Astrocyte (in vitro differentiated cells and primary cell): ENCODE data around the gene TBL2. TPM values are rescaled to one million over a fixed set of nuclear protein-coding genes. Genes with fewer than 3 reads are reported as not detected.

Experiments used
- DNase-seq: peaks from one replicate; pipeline ENCODE4 v3.0.0-alpha.2; 2010; ENCODE audit warnings: low read depth
- FAIRE-seq: peaks from 2 replicates; lab custom pipeline; 2011; peaks lifted over from hg19 to GRCh38; lab: Jason Lieb, UNC
- H2AFZ ChIP-seq: 2 replicates; pipeline ENCODE4 v1.6.0; 2012; ENCODE audit warnings: low read depth, low read length, inconsistent platforms
- H3K27ac ChIP-seq: 2 replicates; pipeline ENCODE4 v1.5.1; 2011; ENCODE audit warnings: low read depth, low read length, inconsistent platforms
- H3K27me3 ChIP-seq: 2 replicates; pipeline ENCODE4 v1.6.0; 2011; ENCODE audit warnings: low read length, inconsistent platforms; ENCODE audit not compliant: insufficient read depth
- H3K36me3 ChIP-seq: 2 replicates; pipeline ENCODE4 v1.5.1; 2011; ENCODE audit warnings: low read length, inconsistent platforms; ENCODE audit not compliant: insufficient read depth
- H3K4me1 ChIP-seq: 2 replicates; pipeline ENCODE4 v1.5.1; 2011; ENCODE audit warnings: low read length, inconsistent platforms; ENCODE audit not compliant: insufficient read depth
- H3K4me2 ChIP-seq: 2 replicates; pipeline ENCODE4 v1.6.0; 2012; ENCODE audit warnings: low read length, inconsistent platforms
- H3K4me3 ChIP-seq: 2 replicates; pipeline ENCODE4 v1.5.1; 2011; ENCODE audit warnings: low read depth, mild to moderate bottlenecking, low read length, inconsistent platforms; ENCODE audit not compliant: insufficient read depth
- H3K79me2 ChIP-seq: 2 replicates; pipeline ENCODE4 v1.6.0; 2012; ENCODE audit warnings: mild to moderate bottlenecking, low read length, inconsistent platforms; ENCODE audit not compliant: insufficient read depth
- H3K9ac ChIP-seq: 2 replicates; pipeline ENCODE4 v1.6.0; 2012; ENCODE audit warnings: mild to moderate bottlenecking, low read length, inconsistent platforms
- H3K9me3 ChIP-seq: 2 replicates; pipeline ENCODE4 v1.5.1; 2012; ENCODE audit warnings: low read depth, mild to moderate bottlenecking, low read length, inconsistent platforms; ENCODE audit not compliant: insufficient read depth
- H4K20me1 ChIP-seq: 2 replicates; pipeline ENCODE4 v1.6.0; 2012; ENCODE audit warnings: low read length, inconsistent platforms; ENCODE audit not compliant: insufficient read depth
- H3K27ac Mint-ChIP-seq: one replicate; pipeline ENCODE4 v1.8.0; 2021; ENCODE audit warnings: mild to moderate bottlenecking, mixed read lengths; ENCODE audit not compliant: unreplicated experiment
- H3K27me3 Mint-ChIP-seq: one replicate; pipeline ENCODE4 v1.8.0; 2021; ENCODE audit warnings: low read depth, mixed read lengths; ENCODE audit not compliant: unreplicated experiment
- H3K36me3 Mint-ChIP-seq: one replicate; pipeline ENCODE4 v1.8.0; 2021; ENCODE audit warnings: low read depth, mixed read lengths; ENCODE audit not compliant: unreplicated experiment
- H3K4me1 Mint-ChIP-seq: one replicate; pipeline ENCODE4 v1.8.0; 2021; ENCODE audit warnings: low read depth, mixed read lengths; ENCODE audit not compliant: unreplicated experiment
- H3K4me3 Mint-ChIP-seq: one replicate; pipeline ENCODE4 v1.8.0; 2021; ENCODE audit warnings: mild to moderate bottlenecking, moderate library complexity, mixed read lengths; ENCODE audit not compliant: unreplicated experiment
- H3K9me3 Mint-ChIP-seq: one replicate; pipeline ENCODE4 v1.8.0; 2021; ENCODE audit warnings: mild to moderate bottlenecking, mixed read lengths; ENCODE audit not compliant: unreplicated experiment
- CTCF ChIP-seq: IDR thresholded peaks from 2 replicates; pipeline ENCODE4 v1.5.1; 2011; ENCODE audit warnings: low read depth, mild to moderate bottlenecking, inconsistent platforms, low read length, moderate library complexity; ENCODE audit not compliant: insufficient read depth
- EZH2 ChIP-seq: IDR thresholded peaks from 2 replicates; pipeline ENCODE4 v1.6.1; 2012; ENCODE audit warnings: mild to moderate bottlenecking, low read length, inconsistent platforms; ENCODE audit not compliant: insufficient read depth
- total RNA-seq: library from RNA; stranded (reverse); gene quantifications from 2 replicates; pipeline ENCODE4 v1.2.1, GENCODE V29; 2021

The TBL2 gene
- total RNA-seq, 1 donor from 2014 or later = 54.8 TPM

GRCh38 chr7:73577627-73578341 lies 595 bp downstream of the TBL2 start:
- peak overlapping the region; percentile 6 for H2AFZ ChIP-seq
- peaks cover 39% of the 10 kb centered on the region for H4K20me1 ChIP-seq
- Mint-ChIP-seq H3K9me3 (no peaks in the 10 kb centered on the region), H3K36me3 (peaks cover 8% of the 10 kb centered on the region), H3K4me1 (peaks cover 13% of the 10 kb centered on the region), H3K4me3 (peak overlapping the region; percentile 92), H3K27ac (peak overlapping the region; percentile 80), H3K27me3 (peaks cover 3% of the 10 kb centered on the region)
- peaks cover 20% of the 10 kb centered on the region for H3K36me3 ChIP-seq
- H3K9me3 ChIP-seq = no peaks in the 10 kb centered on the region
- FAIRE-seq = no peak
- no peak for TF ChIP-seq EZH2
- TF ChIP-seq CTCF = no peak
- peaks cover 53% of the 10 kb centered on the region for H3K79me2 ChIP-seq
- H3K4me1 ChIP-seq = peaks cover 12% of the 10 kb centered on the region
- peak overlapping the region; percentile 94 for H3K9ac ChIP-seq
- peak overlapping the region; percentile 95 for H3K4me2 ChIP-seq
- no peaks in the 10 kb centered on the region for H3K27me3 ChIP-seq
- peak overlapping the region; percentile 85 for H3K4me3 ChIP-seq
- no peak for DNase-seq
- H3K27ac ChIP-seq = peak overlapping the region; percentile 87

- Mint-ChIP-seq H3K4me3 (no peak overlapping the region), H3K9me3 (no peaks in the 10 kb centered on the region), H3K27ac (no peak overlapping the region), H3K36me3 (peaks cover 33% of the 10 kb centered on the region), H3K27me3 (peaks cover under 1% of the 10 kb centered on the region), H3K4me1 (peaks cover 8% of the 10 kb centered on the region)
- H3K9ac ChIP-seq = no peak overlapping the region
- H3K4me2 ChIP-seq = no peak overlapping the region
- no peak overlapping the region for H2AFZ ChIP-seq
- FAIRE-seq (no peak), DNase-seq (no peak)
- H3K9me3 ChIP-seq = no peaks in the 10 kb centered on the region
- peaks cover 76% of the 10 kb centered on the region for H4K20me1 ChIP-seq
- TF ChIP-seq EZH2 (no peak), CTCF (no peak)
- H3K27me3 ChIP-seq = no peaks in the 10 kb centered on the region
- H3K4me1 ChIP-seq = peaks cover 8% of the 10 kb centered on the region
- H3K4me3 ChIP-seq = no peak overlapping the region
- H3K79me2 ChIP-seq = peaks cover 55% of the 10 kb centered on the region
- peaks cover 48% of the 10 kb centered on the region for H3K36me3 ChIP-seq
- H3K27ac ChIP-seq = no peak overlapping the region
Observed at GRCh38 chr7:73573791-73574190, 4.6 kb downstream of the TBL2 start.

- Histone ChIP-seq H3K4me1 (peaks cover 8% of the 10 kb centered on the region), H3K79me2 (peaks cover 54% of the 10 kb centered on the region), H3K4me2 (no peak overlapping the region), H3K36me3 (peaks cover 49% of the 10 kb centered on the region), H3K9ac (no peak overlapping the region), H3K9me3 (no peaks in the 10 kb centered on the region), H3K27me3 (no peaks in the 10 kb centered on the region), H3K27ac (no peak overlapping the region), H2AFZ (no peak overlapping the region), H3K4me3 (no peak overlapping the region), H4K20me1 (peaks cover 78% of the 10 kb centered on the region)
- no peak for TF ChIP-seq CTCF
- TF ChIP-seq EZH2 = no peak
- Mint-ChIP-seq H3K27ac (no peak overlapping the region), H3K36me3 (peaks cover 33% of the 10 kb centered on the region), H3K4me3 (no peak overlapping the region), H3K4me1 (peaks cover 8% of the 10 kb centered on the region), H3K9me3 (no peaks in the 10 kb centered on the region), H3K27me3 (no peaks in the 10 kb centered on the region)
- DNase-seq (no peak), FAIRE-seq (no peak)
Observed at GRCh38 chr7:73573276-73573675, 5.1 kb downstream of the TBL2 start.
